ENCODE measurements around the gene CALN1. TPM values are rescaled to one million over a fixed set of nuclear protein-coding genes. Genes with fewer than 3 reads are reported as not detected.

The CALN1 gene
- total RNA-seq, 1 donor from 2014 or later: not detected

GRCh38 chr7:72321081-72321480 is 91.1 kb downstream of the CALN1 start:
- Mint-ChIP-seq H3K4me1 (ENCODE audit: low read depth, unreplicated experiment) (no peaks in the 10 kb centered on the region), H3K27me3 (ENCODE audit: low read depth, unreplicated experiment) (peaks cover 13% of the 10 kb centered on the region), H3K9me3 (ENCODE audit: unreplicated experiment) (no peaks in the 10 kb centered on the region), H3K4me3 (ENCODE audit: unreplicated experiment) (no peak overlapping the region), H3K27ac (ENCODE audit: unreplicated experiment) (no peak overlapping the region), H3K36me3 (ENCODE audit: low read depth, unreplicated experiment) (no peaks in the 10 kb centered on the region)
- no peak overlapping the region for H3K4me2 ChIP-seq (ENCODE audit: low read length)
- H3K36me3 ChIP-seq (ENCODE audit: insufficient read depth, low read length): no peaks in the 10 kb centered on the region
- H3K9ac ChIP-seq (ENCODE audit: low read length): no peak overlapping the region
- no peak overlapping the region for H3K27ac ChIP-seq (ENCODE audit: low read depth, low read length)
- no peaks in the 10 kb centered on the region for H4K20me1 ChIP-seq (ENCODE audit: insufficient read depth, low read length)
- H3K4me1 ChIP-seq (ENCODE audit: insufficient read depth, low read length): no peaks in the 10 kb centered on the region
- H3K4me3 ChIP-seq (ENCODE audit: insufficient read depth, low read depth, low read length): no peak overlapping the region
- H2AFZ ChIP-seq (ENCODE audit: low read depth, low read length): no peak overlapping the region
- H3K27me3 ChIP-seq (ENCODE audit: insufficient read depth, low read length): no peaks in the 10 kb centered on the region
- FAIRE-seq (no peak), DNase-seq (ENCODE audit: low read depth) (no peak)
- no peaks in the 10 kb centered on the region for H3K79me2 ChIP-seq (ENCODE audit: insufficient read depth, low read length)
- TF ChIP-seq CTCF (IDR thresholded peaks at IDR 0.05; ENCODE audit: insufficient read depth, low read depth, low read length): no peak
- no peak for TF ChIP-seq EZH2 (IDR thresholded peaks at IDR 0.05; ENCODE audit: insufficient read depth, low read length)
- peaks cover 3% of the 10 kb centered on the region for H3K9me3 ChIP-seq (ENCODE audit: insufficient read depth, low read depth, low read length)

GRCh38 chr7:72317341-72317740 is 94.8 kb downstream of the CALN1 start:
- Mint-ChIP-seq H3K9me3 (ENCODE audit: unreplicated experiment) (no peaks in the 10 kb centered on the region), H3K4me1 (ENCODE audit: low read depth, unreplicated experiment) (no peaks in the 10 kb centered on the region), H3K36me3 (ENCODE audit: low read depth, unreplicated experiment) (no peaks in the 10 kb centered on the region), H3K27ac (ENCODE audit: unreplicated experiment) (no peak overlapping the region), H3K4me3 (ENCODE audit: unreplicated experiment) (no peak overlapping the region), H3K27me3 (ENCODE audit: low read depth, unreplicated experiment) (peaks cover 13% of the 10 kb centered on the region)
- H3K4me2 ChIP-seq (ENCODE audit: low read length): no peak overlapping the region
- no peak overlapping the region for H3K27ac ChIP-seq (ENCODE audit: low read depth, low read length)
- no peaks in the 10 kb centered on the region for H3K27me3 ChIP-seq (ENCODE audit: insufficient read depth, low read length)
- H3K4me1 ChIP-seq (ENCODE audit: insufficient read depth, low read length): no peaks in the 10 kb centered on the region
- no peaks in the 10 kb centered on the region for H3K9me3 ChIP-seq (ENCODE audit: insufficient read depth, low read depth, low read length)
- no peak overlapping the region for H2AFZ ChIP-seq (ENCODE audit: low read depth, low read length)
- H3K4me3 ChIP-seq (ENCODE audit: insufficient read depth, low read depth, low read length): no peak overlapping the region
- FAIRE-seq: no peak
- no peaks in the 10 kb centered on the region for H3K79me2 ChIP-seq (ENCODE audit: insufficient read depth, low read length)
- no peak for TF ChIP-seq CTCF (IDR thresholded peaks at IDR 0.05; ENCODE audit: insufficient read depth, low read depth, low read length)
- TF ChIP-seq EZH2 (IDR thresholded peaks at IDR 0.05; ENCODE audit: insufficient read depth, low read length): no peak
- no peaks in the 10 kb centered on the region for H4K20me1 ChIP-seq (ENCODE audit: insufficient read depth, low read length)
- no peaks in the 10 kb centered on the region for H3K36me3 ChIP-seq (ENCODE audit: insufficient read depth, low read length)
- DNase-seq (ENCODE audit: low read depth): no peak
- H3K9ac ChIP-seq (ENCODE audit: low read length): no peak overlapping the region

- no peaks in the 10 kb centered on the region for H3K36me3 ChIP-seq (ENCODE audit: insufficient read depth, low read length)
- peaks cover 13% of the 10 kb centered on the region for H3K27me3 Mint-ChIP-seq (ENCODE audit: low read depth, unreplicated experiment)
- no peaks in the 10 kb centered on the region for H3K79me2 ChIP-seq (ENCODE audit: insufficient read depth, low read length)
- DNase-seq (ENCODE audit: low read depth) (no peak), FAIRE-seq (no peak)
- no peak for TF ChIP-seq CTCF (IDR thresholded peaks at IDR 0.05; ENCODE audit: insufficient read depth, low read depth, low read length)
- no peak for TF ChIP-seq EZH2 (IDR thresholded peaks at IDR 0.05; ENCODE audit: insufficient read depth, low read length)
- H3K36me3 Mint-ChIP-seq (ENCODE audit: low read depth, unreplicated experiment): no peaks in the 10 kb centered on the region
- H3K27ac Mint-ChIP-seq (ENCODE audit: unreplicated experiment): no peak overlapping the region
- H3K27ac ChIP-seq (ENCODE audit: low read depth, low read length): no peak overlapping the region
- no peaks in the 10 kb centered on the region for H3K4me1 Mint-ChIP-seq (ENCODE audit: low read depth, unreplicated experiment)
- no peak overlapping the region for H3K4me2 ChIP-seq (ENCODE audit: low read length)
- no peak overlapping the region for H3K4me3 ChIP-seq (ENCODE audit: insufficient read depth, low read depth, low read length)
- H3K27me3 ChIP-seq (ENCODE audit: insufficient read depth, low read length): no peaks in the 10 kb centered on the region
- H3K9me3 ChIP-seq (ENCODE audit: insufficient read depth, low read depth, low read length): no peaks in the 10 kb centered on the region
- H3K4me3 Mint-ChIP-seq (ENCODE audit: unreplicated experiment): no peak overlapping the region
- H3K9ac ChIP-seq (ENCODE audit: low read length): no peak overlapping the region
- no peak overlapping the region for H2AFZ ChIP-seq (ENCODE audit: low read depth, low read length)
- H3K9me3 Mint-ChIP-seq (ENCODE audit: unreplicated experiment): no peaks in the 10 kb centered on the region
- H4K20me1 ChIP-seq (ENCODE audit: insufficient read depth, low read length): no peaks in the 10 kb centered on the region
- no peaks in the 10 kb centered on the region for H3K4me1 ChIP-seq (ENCODE audit: insufficient read depth, low read length)
Measured at GRCh38 chr7:72316148-72316547, 96.0 kb downstream of the CALN1 start.

Data from astrocyte (in vitro differentiated cells and primary cell).